Aorta (tissue), 5 donors: Measurements from ENCODE around the gene VEGFA. TPM values are rescaled to one million over a fixed set of nuclear protein-coding genes. Genes with fewer than 3 reads are reported as not detected.

Source experiments
- ATAC-seq: fragments of 200-7000 bp; cut with Tn5 transposase; one replicate; pipeline ENCODE4 v1.9.1; 2022; ENCODE audit warnings: moderate library complexity; ENCODE audit not compliant: low FRiP score
- DNase-seq, 2 donors: peaks; one replicate each; pipeline ENCODE4 v3.0.0-alpha.2; 2020
- H3K27ac ChIP-seq, 2 donors: one replicate each; pipeline ENCODE4 v1.5.1; 2013; ENCODE audit warnings: low read length in 2 of 2, mild to moderate bottlenecking in 2 of 2, moderate library complexity in 2 of 2, control low read depth in 1 of 2, inconsistent platforms in 1 of 2, low read depth in 1 of 2
- H3K27me3 ChIP-seq, 2 donors: one replicate each; pipeline ENCODE4 v1.6.1; 2013; ENCODE audit warnings: control low read depth in 1 of 2, low read length in 1 of 2, mild to moderate bottlenecking in 1 of 2, moderate library complexity in 1 of 2; ENCODE audit not compliant: insufficient read depth in 2 of 2, control insufficient read depth in 1 of 2
- H3K36me3 ChIP-seq, 2 donors: one replicate each; pipeline ENCODE4 v1.6.1; 2013; ENCODE audit warnings: control low read depth in 1 of 2, low read length in 1 of 2, mild to moderate bottlenecking in 1 of 2; ENCODE audit not compliant: insufficient read depth in 2 of 2, control insufficient read depth in 1 of 2
- H3K4me1 ChIP-seq, 2 donors: one replicate each; pipeline ENCODE4 v1.6.1; 2013; ENCODE audit warnings: low read length in 2 of 2, control low read depth in 1 of 2, mild to moderate bottlenecking in 1 of 2, moderate library complexity in 1 of 2; ENCODE audit not compliant: insufficient read depth in 2 of 2, control insufficient read depth in 1 of 2
- H3K4me3 ChIP-seq, 2 donors: one replicate each; pipeline ENCODE4 v1.5.1; 2013; ENCODE audit warnings: low read length in 2 of 2, control low read depth in 1 of 2, mild to moderate bottlenecking in 1 of 2
- H3K9me3 ChIP-seq: one replicate; pipeline ENCODE4 v1.6.1; 2013; ENCODE audit warnings: mild to moderate bottlenecking, low read length; ENCODE audit not compliant: control insufficient read depth
- WGBS, 2 donors: extraction: QIAGEN DNeasy Blood & Tissue Kit; methylation state at CpG; one replicate each; pipeline ENCODE4 v1.1.7; 2013; 5-methylcytosine and 5-hydroxymethylcytosine counted together
- intact Hi-C, 2 donors: fragments of 100-400 bp; cut with DNase I; formaldehyde crosslinking; loops; one replicate each; pipeline versions ENCODE4 v1.14.2 to v1.15.0; 2022
- polyA plus RNA-seq, 2 donors: library from polyadenylated mRNA; stranded (reverse); fragments of 200-250 nt; gene quantifications; one replicate each; pipeline ENCODE4 v1.2.3, GENCODE V29; 2013
- total RNA-seq, 2 donors: library from RNA; stranded (reverse); fragmentation: NEBNext Ultra II Directional; extraction: Animal tissue kit (Norgen Biotek cat#: 25700); gene quantifications; one replicate each; pipeline ENCODE4 v1.2.1, GENCODE V29; 2021
- donor health status: healthy with polysubstance abuse.
- donor health status: Bipolar disorder and iron deficiency.
- donor health status: DM: no; HTN: no; CAD: no.
- donor health status: DM: no; HTN: no; CAD: no.
- donor health status: DM: yes; HTN: yes; CAD: no.

VEGFA gene
- total and polyA plus RNA-seq, 4 donors = 7.6 to 247 (median 57.6) TPM

DNA sequence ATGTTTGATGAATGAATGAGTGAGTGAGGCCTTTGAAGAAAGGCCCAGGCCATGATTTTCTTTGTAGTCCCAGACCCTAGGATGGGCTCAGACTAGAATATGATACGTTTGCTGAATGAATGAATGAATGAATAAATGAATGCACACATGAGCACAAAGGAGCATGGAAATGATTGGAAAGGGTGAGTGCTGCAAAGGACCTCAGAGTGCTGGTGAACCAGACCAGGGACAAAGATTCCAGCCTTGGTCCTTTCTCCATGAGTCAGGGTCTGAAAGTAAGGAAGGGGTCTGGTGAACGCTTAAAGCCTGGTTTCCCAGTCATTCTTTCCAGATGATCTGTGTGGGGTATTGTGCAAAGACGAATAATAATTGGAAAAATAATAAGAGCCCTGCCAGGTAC, 42.4 kb upstream of the VEGFA start:
- 81 to 82% methylated on average over 3 of the region's 3 CpGs for WGBS, 2 donors
- DNase-seq = no peak
- H3K36me3 ChIP-seq = no peaks in the 10 kb centered on the region
- no peak overlapping the region for H3K27ac ChIP-seq
- H3K9me3 ChIP-seq = no peaks in the 10 kb centered on the region
- no peaks in the 10 kb centered on the region for H3K27me3 ChIP-seq
- intact Hi-C loops = no loop called here
- no peak for ATAC-seq
- H3K4me1 ChIP-seq = no peaks in the 10 kb centered on the region
- H3K4me3 ChIP-seq = no peak overlapping the region

DNA sequence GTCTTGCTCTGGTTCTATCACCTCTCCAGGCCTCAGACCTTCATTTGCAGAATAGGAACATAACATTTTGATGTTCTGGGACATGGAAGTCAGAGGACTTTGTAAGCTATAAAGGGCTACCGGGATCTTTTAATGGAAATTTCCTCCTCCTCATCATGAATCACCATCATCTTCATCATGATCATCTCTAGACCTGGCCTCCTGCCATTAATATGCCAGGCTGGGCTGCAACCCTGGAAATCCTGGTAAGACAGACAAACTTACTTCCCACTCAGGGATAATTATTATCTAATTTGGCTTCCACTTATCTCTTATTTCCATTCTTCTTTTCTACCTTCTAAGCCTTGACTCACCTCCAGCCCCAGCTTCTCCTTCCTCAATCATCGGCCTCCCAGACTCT, 41.4 kb upstream of the VEGFA start:
- Histone ChIP-seq H3K4me3 (no peak overlapping the region), H3K27ac (no peak overlapping the region), H3K4me1 (no peaks in the 10 kb centered on the region), H3K27me3 (no peaks in the 10 kb centered on the region), H3K36me3 (no peaks in the 10 kb centered on the region), H3K9me3 (no peaks in the 10 kb centered on the region)
- no peak for DNase-seq
- no peak for ATAC-seq
- intact Hi-C loops = no loop called here
- WGBS, 2 donors = 89% methylated on average over 2 of the region's 2 CpGs

DNA sequence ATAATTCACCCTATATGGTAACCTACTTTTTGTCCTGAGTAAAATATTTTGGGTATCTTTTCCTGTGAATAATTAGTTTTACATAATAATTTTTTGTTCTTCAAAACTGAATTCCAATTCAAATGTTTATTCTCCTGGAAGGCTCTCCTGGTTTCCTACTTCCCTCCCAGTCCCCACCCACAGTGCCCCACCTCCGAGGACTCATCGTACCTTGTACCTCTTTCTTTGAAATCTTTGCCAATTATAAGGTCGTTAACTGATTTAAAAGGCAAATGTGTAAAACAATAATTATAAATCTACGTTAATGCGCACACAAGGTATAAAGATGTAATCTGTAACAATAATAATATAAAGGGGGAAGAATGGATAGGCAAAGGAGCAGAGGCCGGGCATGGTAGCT, 40.5 kb upstream of the VEGFA start:
- H3K27me3 ChIP-seq = no peaks in the 10 kb centered on the region
- WGBS, 2 donors = 90 to 93% methylated on average over 6 of the region's 6 CpGs
- no peak overlapping the region for H3K27ac ChIP-seq
- no peak overlapping the region for H3K4me3 ChIP-seq
- DNase-seq = peak in 1 of 2 donors; percentile 32
- H3K36me3 ChIP-seq = no peaks in the 10 kb centered on the region
- ATAC-seq = no peak
- no peaks in the 10 kb centered on the region for H3K4me1 ChIP-seq
- no peaks in the 10 kb centered on the region for H3K9me3 ChIP-seq
- intact Hi-C loops = no loop called here

DNA sequence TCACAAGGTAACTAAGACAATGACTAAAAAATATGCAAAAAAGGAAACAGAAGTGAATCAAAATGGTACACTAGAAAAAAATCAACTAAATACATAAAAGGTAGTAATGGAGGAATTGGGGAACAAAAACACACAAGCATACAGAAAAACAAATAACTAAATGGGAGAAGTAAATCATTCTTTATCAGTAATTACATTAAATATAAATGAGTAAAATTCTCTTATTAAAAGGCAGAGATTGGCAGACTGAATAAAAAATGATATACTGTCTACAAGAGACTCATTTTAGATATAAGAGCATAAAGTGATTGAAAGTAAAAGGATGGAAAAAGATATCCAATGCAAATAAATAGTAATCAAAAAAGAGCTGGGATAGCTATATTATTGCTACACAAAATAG, 39.4 kb upstream of the VEGFA start:
- H3K9me3 ChIP-seq = no peaks in the 10 kb centered on the region
- intact Hi-C loops = no loop called here
- H3K4me1 ChIP-seq = no peaks in the 10 kb centered on the region
- no peak overlapping the region for H3K27ac ChIP-seq
- ATAC-seq (no peak), DNase-seq (no peak)
- no peaks in the 10 kb centered on the region for H3K36me3 ChIP-seq
- no peaks in the 10 kb centered on the region for H3K27me3 ChIP-seq
- no peak overlapping the region for H3K4me3 ChIP-seq

DNA sequence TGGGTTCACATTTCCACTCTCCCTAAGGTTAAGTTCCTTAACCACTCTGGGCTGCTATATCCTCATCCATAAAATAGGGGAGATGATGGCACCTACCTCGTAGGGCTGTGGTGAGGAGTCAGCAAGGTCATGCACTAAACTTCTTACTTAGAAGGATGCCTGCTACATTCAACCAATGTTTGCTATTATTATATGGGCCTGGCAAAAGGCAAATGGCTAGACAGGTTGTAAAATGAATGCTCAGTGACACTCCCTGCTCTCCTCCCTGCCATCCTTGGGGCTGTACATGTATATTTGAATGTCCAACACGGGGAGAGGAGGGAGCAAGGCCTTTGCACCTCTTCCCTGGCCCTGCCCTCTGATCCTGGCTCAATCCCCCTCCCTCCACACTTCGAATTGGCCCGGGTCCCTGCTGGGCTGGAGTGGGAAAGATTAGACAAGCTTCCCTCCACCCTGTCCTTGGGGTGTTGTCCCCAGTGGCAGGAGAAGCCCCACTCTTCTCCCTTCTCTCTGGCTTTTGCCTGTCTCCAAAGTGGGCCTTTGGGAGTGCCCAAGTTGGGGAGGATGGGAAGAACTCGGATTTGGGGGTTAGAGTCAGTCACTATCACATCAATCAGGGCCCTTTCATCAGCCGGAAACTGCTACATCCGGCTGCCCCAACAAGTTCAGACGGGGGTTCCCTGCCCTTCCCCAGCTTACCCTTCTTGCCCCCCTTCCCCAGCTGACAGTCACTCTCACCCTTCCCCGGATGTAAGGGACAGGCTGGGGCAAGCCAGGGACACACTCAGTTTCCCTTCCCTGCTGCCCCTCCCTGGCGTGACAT, 36.3 kb upstream of the VEGFA start:
- Histone ChIP-seq H3K4me3 (no peak overlapping the region), H3K27me3 (no peaks in the 10 kb centered on the region), H3K27ac (no peak overlapping the region), H3K4me1 (no peaks in the 10 kb centered on the region), H3K36me3 (no peaks in the 10 kb centered on the region), H3K9me3 (no peaks in the 10 kb centered on the region)
- ATAC-seq (no peak), DNase-seq (no peak)
- WGBS, 2 donors = 60 to 64% methylated on average over 10 of the region's 10 CpGs
- intact Hi-C loops = no loop called here

DNA sequence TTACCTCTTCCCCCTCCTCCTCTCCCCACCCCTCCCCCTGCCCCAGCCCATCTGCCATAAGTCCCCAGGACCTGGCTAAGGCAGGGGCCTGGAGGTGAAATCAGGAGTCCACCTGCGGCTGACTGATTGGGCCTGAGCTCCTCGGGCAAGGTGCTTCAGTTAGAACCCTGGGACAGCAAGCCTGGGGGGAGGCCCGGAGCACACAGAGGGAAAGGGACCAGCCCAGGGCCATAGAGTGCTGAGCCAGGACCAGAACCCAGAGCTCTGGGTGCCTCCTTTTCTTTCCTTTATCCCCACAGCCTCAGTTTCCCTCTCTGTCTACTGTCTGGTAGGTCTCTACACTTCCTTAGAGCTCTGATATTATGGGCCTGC, 35.7 kb upstream of the VEGFA start:
- DNase-seq (peak in 1 of 2 donors; percentile 24), ATAC-seq (no peak)
- WGBS, 2 donors = 87 to 92% methylated on average over 3 of the region's 3 CpGs
- Histone ChIP-seq H3K9me3 (no peaks in the 10 kb centered on the region), H3K36me3 (no peaks in the 10 kb centered on the region), H3K4me1 (no peaks in the 10 kb centered on the region), H3K4me3 (no peak overlapping the region), H3K27ac (no peak overlapping the region), H3K27me3 (no peaks in the 10 kb centered on the region)
- intact Hi-C loops = no loop called here

DNA sequence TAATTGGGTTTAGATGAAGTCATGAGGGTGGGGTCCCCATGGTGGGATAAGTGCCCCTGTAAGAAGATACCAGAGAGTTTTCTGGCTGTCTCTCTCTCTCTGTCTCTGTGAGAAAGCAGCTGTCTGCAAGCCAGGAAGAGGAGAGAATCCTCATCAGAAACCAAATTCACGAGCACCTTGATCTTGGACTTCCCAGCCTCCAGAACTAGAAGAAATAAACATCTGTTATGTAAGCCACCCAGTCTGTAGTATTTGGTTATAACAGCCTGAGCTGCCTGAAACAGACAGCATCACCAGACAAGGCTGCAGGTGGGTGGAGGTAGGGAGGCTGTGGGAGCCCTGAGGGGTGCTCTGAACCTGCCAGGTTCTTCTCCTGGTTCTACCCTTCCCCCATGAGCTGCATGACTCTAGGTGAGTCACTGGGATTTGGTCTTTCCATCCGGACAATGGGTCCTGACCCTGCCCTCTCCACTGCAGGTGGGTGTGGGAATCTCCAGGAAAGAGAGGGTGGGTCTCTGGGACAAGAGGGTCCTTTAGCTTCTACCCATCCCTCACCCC, 34.3 kb upstream of the VEGFA start:
- H3K27me3 ChIP-seq = no peaks in the 10 kb centered on the region
- no peak overlapping the region for H3K4me3 ChIP-seq
- no peak for ATAC-seq
- H3K9me3 ChIP-seq = no peaks in the 10 kb centered on the region
- no peak overlapping the region for H3K27ac ChIP-seq
- intact Hi-C loops = no loop called here
- no peak for DNase-seq
- no peaks in the 10 kb centered on the region for H3K36me3 ChIP-seq
- 93 to 96% methylated on average over 2 of the region's 2 CpGs for WGBS, 2 donors
- no peaks in the 10 kb centered on the region for H3K4me1 ChIP-seq

DNA sequence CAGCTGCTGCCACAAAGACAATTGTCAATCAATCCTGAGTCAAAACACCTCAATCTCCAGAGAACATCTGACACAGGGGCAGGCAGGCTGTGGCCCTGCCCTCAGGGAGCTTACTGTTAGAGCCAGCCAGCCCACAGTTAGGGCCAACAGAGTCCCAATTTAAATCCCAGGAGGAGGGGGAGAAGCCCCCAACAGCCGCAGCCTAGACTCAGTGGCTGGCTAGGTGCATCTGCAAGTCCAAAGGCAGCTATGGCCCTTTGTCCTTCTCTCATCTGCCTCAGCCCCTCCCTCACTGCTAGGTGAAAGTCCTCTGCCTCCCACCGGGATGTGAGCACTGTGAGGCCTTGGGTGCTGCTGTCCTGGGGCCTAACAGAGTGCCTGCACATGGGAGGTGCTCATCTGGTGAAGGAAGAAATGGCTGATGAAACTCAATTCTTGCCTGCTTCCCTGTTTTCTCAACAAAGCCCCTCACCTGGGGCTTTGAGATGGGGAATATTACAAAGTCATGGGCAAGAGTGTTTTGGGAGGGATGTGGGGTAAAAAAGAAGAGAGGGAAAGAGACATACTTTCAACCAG, 33.7 kb upstream of the VEGFA start:
- DNase-seq (peak in 1 of 2 donors; percentile 50), ATAC-seq (no peak)
- H3K36me3 ChIP-seq = no peaks in the 10 kb centered on the region
- H3K4me3 ChIP-seq = no peak overlapping the region
- no peaks in the 10 kb centered on the region for H3K27me3 ChIP-seq
- WGBS, 2 donors = 92 to 93% methylated on average over 2 of the region's 2 CpGs
- no peak overlapping the region for H3K27ac ChIP-seq
- intact Hi-C loops = no loop called here
- H3K4me1 ChIP-seq = no peaks in the 10 kb centered on the region
- H3K9me3 ChIP-seq = no peaks in the 10 kb centered on the region

DNA sequence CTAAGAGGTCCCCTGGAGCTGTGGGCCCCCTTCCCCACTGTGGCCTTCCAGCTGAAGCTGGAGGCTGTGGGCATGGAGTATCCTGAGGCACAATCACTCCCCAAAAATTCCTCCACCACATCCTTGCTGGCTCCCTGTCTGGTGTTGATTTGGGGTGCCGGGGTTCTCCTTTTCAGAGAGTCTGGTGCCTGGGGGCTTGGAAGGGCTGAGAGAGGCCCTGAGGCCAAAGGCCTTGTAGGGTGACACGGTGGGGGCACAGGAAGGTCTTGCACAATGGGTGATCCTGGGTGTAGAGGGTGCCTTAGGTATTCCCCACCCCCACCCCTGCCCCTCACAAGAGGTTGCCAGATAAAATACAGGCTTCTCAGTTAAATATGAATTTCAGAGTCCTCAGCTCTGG, 33.2 kb upstream of the VEGFA start:
- H3K4me1 ChIP-seq = no peaks in the 10 kb centered on the region
- H3K9me3 ChIP-seq = no peaks in the 10 kb centered on the region
- ATAC-seq = no peak
- peak in 1 of 2 donors; percentile 20 for DNase-seq
- H3K36me3 ChIP-seq = no peaks in the 10 kb centered on the region
- intact Hi-C loops = no loop called here
- no peaks in the 10 kb centered on the region for H3K27me3 ChIP-seq
- 87 to 92% methylated on average over 2 of the region's 2 CpGs for WGBS, 2 donors
- H3K4me3 ChIP-seq = no peak overlapping the region
- no peak overlapping the region for H3K27ac ChIP-seq
